Epidermal melanocyte (primary cell): ENCODE measurements around the gene GGNBP2.

Experiments used
- DNase-seq: peaks from one replicate; pipeline ENCODE4 v3.0.0; 2011; ENCODE audit warnings: low spot score; ENCODE audit not compliant: insufficient read length

GGNBP2 gene

GRCh38 chr17:36629252-36629847, 84.6 kb downstream of the GGNBP2 start:
- peak; percentile 56 for DNase-seq

GRCh38 chr17:36629970-36630502, 85.3 kb downstream of the GGNBP2 start:
- DNase-seq, result no peak

- DNase-seq, result no peak
These were observed 86.3 kb downstream of the GGNBP2 start for GRCh38 chr17:36631022-36631421.

- no peak for DNase-seq
These were observed 88.4 kb downstream of the GGNBP2 start for GRCh38 chr17:36632916-36633771.
